GM04504 (cell line): ENCODE measurements around the gene WNT16.

Experiments used
- DNase-seq: peaks from one replicate; pipeline ENCODE4 v3.0.0-alpha.2; 2012; ENCODE audit warnings: low read depth

Gene WNT16

DNA sequence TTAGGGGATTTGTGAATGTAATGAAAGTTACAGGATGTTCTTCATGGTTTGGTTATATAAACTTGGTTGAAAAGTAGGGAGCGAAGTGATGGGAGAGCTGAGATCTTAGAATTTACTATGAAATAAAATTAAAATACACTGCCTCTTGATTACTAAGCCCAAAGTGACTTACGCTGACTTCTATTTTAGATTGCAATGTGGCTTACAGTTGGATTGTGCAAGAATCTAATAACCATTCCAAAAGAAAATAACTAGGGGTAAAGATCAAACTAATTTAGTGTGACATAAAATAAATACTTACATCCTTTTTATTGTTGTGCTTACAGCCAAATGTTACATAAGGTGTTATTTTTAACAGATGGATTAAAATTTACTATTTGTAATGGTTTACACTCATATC, 15.3 kb downstream of the WNT16 start:
- DNase-seq, result no peak

DNA sequence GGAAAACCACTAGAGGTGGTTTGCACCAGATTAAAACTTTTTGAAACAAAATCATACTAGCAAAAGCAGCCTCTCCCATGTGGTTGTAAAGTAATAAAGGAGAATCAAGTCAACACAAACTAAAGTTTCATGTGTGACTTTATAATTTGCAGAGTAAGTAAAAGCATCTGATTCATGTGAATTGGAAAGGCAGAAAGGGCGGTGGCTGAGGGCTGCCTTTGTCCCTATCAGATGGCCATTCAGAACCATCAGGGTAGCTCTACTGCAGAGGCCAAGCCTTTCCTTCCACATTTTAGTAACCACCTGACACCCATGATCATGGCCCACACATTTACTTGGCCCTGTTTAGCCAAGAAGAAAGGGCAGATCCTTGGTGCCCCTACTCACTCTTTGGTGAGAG, 15.7 kb downstream of the WNT16 start:
- no peak for DNase-seq

DNA sequence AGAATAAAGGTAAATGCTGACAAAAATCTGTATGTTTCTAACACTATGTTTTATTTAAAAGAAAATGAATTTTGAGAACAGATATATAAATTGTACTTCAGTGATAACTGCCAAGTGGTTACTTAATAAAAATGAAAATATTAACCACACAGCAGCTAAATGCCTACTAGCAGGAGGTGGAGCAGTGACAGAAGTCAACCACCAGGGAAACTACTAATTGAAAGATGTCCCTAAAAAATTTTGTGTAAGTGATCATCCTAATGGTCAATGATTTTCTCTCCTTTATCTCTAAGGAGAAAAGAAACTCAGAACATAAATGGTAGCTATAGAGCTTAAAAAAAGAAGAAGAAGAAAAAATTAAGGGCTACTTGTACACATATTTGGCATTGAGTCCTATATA, 22.9 kb downstream of the WNT16 start:
- no peak for DNase-seq

DNA sequence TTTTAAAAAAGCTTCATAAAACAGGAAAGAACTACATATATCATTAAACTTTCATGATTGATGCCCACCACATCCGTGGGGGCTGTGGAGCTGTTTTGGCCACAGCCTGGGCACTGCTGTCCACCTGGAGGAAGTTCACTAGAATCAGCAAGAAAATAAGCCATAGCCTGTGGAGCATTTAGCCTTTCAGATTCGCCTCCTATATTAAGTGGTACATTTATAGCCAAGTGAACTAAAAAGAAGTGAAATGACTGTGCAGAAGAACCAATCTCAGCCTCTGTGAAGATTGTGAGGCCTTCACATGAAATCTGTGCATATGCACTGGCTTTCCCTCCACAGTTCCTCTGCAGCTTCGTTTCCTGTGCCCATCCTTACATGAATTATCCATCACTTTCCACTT, 23.5 kb downstream of the WNT16 start:
- DNase-seq, result no peak

DNA sequence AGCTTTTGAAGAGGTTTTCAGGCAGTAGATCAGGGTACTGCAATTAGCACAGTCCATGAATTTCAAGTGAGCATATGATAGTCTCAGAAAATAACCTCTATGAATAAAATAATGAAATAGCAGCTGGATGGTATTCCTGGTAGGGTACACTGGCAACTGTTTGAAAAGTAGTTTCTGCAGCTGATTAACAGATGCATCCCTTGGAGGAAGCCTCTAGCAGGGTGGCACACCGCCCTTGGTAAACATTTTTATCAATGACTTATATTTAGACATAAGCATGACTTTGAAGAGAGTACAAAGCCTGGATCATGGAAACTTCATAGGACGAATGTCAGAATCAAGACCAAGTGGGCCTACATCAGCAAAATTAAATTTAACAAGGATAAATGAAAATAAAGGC, 26.8 kb downstream of the WNT16 start:
- DNase-seq, result no peak

DNA sequence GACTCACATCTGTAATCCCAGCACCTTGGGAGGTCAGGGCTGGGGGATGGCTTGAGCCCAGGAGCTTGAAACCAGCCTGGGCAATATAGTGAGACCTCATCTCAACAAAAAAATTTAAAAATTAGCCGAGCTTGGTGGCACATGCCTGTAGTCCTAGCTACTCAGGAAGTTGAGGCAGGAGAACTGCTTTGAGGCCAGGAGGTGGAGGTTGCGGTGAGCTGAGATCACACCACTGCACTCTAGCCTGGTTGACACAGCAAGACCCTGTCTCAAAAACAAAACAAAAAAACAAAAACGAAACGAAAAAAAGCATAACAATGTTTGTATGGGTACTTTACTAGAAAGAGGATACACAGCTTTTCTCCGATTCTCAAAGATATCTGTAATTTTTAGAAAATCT, 31.8 kb downstream of the WNT16 start:
- no peak for DNase-seq

DNA sequence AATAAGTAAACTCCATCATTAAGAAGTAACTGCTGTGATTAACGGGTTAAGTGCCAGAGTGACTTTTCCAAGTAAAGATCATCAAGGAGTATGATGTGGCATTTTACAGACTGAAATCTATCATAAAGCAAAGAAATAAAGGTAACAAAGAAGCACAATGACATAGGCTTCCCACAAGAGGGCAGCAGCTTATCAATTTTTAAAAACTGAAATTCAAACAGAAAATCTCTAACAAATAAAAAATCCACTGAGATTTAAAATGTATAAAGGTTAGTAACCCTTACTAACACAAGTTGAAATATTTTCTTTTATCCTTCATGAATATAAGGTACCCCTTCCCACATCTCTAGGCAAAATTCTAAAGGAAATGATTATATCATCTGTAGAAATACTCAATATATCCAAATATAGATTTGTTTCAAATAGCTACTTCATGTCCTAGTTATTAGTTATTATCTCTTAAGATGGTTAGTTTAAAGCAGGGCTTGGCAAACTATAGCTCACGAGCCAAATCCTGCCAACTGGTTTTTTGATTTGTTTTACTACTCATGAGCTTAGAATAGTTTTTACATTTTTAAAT, 38.1 kb downstream of the WNT16 start:
- DNase-seq, result no peak

DNA sequence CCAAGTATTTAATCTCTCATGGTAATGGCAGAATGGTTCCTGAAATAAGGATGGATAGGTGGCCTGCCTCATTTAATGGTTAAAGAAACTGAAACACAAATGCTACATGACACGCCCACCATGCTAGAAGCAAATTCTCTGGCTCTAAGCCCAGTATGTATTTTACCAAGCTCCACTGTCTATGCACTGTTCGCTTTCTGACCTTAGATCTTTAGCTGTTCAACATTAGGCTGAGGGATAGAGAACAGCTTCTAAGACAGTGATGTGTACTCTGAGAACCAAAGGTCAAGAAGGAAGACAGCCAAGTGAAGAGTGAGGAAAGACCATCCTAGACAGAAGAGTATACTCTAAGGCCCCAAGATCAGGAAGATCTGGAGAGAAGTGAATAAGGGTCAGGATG, 40.7 kb downstream of the WNT16 start:
- no peak for DNase-seq

DNA sequence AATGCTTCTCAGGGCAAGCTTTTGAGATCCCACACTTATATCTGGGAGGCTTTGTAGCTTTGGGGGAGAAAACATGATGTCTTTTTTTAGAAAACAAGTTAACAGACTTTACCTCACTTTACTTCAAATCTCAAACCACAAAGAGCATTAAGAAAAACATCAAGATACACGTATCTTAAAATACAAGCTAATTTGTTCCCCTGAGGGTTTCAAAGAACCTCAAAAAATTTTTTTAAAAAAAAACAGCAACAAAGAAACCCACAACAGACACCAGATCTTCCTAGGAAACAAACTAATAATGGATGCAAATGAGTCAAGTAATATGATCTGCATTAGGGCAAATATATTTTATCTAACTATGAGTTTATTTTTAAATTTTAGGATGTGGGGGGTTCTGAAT, 42.6 kb downstream of the WNT16 start:
- no peak for DNase-seq

DNA sequence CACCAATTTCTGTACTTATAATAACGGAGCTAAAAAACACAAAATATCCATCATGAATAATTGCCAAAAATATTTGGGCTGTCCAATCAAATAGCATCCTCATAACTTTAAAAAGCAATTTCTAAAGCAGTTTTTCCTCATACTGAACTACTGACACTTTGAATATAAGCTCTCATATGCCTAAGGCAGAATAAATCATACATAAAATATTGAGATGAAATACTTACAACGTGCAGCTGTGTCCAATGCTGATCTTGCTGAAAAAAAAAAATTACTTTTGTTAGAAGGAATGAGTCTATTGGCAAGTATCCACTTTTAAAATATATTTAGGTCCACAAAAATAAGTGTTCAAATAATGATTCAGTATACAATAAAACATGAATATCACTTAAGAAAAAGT, 43.1 kb downstream of the WNT16 start:
- no peak for DNase-seq

DNA sequence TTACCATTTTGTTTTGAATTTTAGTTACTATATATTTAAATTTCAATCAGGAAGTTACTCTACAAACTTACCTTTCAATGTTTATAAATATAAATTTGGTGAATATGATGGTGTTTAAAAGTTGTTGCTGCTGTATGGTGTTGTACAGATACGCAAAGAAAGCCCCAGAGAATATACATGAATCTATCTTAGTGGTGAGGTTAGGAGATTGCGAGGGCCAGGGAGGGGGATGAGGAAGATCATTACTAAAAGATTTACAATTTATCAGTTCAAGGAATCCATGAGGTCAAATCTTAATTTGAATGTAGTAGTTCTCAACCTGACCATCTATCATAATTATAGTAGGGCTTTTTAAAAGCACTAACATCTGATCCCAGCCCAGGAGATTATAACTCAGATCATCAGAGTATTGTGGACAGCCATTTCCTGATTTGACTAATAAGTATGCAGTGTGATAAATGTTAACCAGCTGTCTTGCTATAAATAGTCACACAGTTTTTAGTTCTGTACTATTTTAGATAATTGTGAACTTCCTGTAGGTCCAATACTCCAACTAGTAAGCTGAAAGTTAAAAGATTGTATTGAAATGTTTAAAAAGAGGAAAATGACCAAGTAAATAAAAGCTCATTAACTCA, 43.7 kb downstream of the WNT16 start:
- no peak for DNase-seq

DNA sequence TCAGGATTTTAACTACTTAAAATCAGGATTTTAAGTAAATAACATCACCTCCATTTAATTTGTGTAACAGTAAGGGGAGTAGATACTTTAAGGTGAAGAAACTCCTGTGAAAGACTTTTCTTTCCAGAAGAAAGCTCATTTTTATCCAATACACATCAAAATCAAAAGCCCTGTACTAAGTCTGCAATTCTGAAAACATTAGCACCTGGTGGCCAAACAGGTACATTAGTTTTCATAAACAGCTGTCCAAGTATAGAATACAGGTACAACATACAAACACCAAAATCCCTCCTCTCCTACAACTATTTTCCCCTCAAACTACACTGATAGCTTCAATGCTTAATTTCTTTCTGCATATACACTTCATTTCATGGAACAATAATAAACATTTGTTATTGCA, 44.4 kb downstream of the WNT16 start:
- DNase-seq, result no peak

DNA sequence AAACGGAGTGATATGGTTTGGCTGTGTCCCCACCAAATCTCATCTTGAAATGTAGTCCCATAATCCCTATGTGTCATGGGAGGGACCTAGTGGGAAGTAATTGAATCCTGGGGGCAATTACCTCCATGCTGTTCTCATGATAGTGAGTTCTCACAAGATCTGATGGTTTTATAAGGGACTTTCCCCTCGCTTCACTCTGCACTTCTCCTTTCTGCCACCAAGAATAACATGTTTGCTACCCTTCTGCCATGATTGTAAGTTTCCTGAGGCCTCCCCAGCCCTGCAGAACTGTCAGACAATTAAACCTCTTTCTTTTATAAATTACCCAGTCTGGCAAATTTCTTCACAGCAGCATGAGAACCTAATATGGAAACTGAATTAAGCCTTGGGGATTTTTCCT, 48.2 kb downstream of the WNT16 start:
- no peak for DNase-seq

DNA sequence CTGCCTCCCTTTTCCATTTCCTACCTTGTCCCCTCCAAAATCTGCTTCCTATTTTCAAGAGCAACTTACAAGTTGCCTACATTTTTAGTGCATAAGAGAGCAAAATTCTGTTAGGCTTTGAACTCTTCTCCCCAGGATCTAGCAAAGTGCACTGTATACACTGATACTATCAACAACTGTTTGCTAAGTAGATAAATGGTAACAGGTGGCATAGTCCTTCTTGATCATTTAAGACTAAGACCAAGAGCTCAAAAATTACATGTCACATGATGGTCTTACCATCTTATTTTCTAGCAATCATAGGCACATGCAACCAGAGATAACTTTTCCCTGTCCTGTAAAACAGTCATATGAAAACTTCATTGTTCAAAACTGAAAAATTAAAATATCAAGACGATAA, 51.1 kb downstream of the WNT16 start:
- DNase-seq, result no peak

DNA sequence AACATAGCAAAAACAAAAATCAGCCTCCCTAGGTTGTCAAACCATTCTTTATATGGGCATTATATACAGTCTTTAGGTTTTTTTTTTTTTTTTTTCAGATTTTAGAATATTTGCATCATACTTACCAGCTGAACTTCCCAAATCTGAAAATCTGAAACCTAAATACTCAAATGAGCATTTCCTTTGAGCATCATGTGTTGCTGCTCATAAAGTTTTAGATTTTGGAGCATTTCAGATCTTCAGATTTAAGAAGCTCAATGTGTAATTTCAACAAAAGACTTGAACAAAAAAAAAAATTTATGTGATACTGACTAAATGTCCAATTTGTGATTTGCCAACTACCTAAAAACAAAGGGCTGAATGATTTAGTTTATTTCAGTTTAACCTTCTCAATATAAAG, 53.7 kb downstream of the WNT16 start:
- DNase-seq, result no peak

DNA sequence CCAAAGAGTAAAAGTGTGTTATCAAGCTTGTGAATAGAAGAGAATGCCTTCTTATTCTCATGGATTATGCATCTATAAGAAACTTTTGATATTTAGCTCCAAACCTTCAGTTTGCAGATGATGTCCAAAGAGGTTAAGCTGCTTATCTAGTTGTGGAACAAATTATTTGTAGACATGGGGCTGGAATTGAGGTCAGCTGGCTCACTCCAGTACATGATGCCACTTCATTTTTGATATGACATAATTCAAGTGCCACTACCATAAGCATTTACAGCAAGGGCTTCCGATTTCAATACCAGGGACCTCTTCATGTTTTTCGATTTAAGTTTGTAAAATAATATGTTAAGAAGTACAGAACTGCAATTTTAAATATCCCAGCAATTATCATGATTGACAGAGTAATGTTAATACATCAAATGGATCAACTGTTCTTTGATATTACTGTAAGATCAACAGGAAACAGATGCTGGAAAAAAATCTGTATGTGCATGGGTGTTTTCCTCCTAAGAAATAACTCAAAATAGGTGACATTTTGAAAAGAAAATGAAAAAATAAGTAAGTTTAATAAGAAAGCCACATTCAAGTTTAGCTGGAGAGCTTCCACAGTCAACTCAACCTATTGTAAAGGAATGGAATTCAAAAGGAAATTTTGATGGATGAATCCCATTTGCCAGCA, 54.6 kb downstream of the WNT16 start:
- DNase-seq, result no peak

DNA sequence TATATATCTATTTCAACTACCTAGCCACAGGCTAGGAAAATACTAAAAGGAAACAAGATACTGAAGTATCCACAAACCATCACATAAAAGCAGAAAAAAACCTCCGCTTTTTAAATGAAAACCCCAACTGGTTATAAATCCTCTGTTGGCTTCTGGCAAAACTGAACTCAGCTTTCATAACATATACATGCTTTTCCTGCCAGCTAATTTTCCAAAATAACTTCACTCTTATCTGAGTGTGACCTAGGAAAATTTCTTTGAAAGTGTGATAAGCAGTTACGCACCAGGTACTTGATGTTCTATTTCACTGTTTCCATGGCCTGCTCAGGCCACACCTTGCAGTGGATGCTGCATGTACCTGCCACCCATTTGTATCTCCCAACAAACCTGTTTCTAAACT, 55.5 kb downstream of the WNT16 start:
- no peak for DNase-seq

DNA sequence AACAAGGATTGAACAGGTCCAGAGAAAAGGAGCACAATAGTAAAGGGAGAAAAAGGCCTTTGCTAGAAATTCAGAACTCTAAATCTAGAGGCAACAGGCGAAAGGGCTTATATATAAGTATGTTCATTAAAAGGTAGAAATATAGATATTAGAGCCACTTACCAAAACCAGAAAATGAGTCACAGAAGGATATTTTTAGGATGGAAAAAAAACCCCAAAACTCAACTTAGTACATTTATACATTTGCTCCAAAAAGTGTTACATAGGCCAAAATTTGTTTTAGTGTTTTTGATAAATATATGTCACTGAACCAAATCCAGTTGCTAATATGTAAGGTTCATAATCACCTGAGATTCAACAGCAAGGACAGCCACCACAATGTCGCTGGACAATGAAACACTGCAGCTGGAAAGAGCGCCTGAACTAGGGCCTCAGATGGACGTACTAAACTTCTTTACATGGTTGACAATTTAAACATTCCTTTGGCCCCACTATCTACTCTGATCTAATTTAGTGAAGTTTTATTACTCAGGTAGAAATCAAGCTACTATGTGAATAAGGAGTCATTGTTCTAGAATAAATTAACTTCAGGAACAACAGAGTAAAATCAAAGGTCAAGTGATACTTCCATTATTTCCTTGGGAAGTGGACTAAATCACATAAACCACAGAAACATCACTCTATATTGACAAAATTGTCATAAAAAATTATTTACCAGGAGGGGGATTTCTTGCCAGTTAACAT, 56.4 kb downstream of the WNT16 start:
- no peak for DNase-seq

DNA sequence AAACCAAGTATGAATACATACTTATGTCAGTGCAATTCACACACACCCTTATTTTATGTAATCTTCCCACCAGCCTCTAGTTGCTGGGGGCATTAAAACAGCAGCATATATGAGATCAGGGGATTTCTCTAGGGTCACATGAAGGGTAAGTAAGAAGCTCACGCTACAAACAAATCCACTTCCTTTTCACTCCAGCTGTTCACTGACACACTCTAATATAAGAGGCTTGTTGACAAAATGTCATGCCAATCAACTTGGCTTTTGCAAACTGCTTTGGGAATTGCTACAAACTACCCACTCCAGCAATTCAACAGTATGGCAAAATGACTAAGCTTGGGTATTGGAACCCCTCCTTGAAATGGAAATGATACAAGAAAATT, 57.0 kb downstream of the WNT16 start:
- DNase-seq, result no peak

DNA sequence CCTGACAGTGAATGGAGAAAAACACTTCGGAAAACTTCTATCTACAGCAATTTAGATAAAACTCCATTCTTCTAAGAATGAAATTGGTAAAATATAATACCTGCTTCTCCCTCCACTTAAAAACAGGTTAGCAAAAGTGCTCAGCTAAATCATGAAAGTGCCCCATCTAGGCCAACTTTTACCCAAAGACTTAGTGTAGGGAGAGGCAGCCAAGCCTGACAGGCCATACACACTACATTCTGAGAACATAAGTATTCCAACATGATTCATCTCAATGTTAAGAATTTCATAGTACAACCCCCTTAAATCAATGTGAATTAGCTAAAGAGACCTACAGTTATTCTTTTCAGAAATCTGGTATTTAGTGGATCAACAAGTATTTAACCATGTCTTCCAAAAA, 60.1 kb downstream of the WNT16 start:
- no peak for DNase-seq

DNA sequence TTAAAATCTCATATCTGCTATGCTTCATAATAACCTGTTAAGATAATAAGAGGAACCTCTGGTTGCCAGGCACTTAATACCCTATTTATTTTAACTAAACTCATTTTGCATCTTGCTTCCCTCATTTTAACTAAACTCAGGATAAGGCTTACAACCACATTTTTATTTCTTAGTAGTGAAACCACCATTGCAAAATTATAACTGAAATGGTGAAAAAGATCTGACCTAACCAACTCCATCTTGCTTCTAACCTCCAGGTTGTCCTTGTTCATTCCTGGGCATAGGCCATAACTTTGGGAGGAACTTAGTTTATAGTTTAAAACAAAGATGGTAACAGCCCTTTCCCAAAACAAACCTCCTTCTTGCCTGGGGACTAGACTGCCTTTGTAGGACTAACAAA, 61.3 kb downstream of the WNT16 start:
- DNase-seq, result no peak

DNA sequence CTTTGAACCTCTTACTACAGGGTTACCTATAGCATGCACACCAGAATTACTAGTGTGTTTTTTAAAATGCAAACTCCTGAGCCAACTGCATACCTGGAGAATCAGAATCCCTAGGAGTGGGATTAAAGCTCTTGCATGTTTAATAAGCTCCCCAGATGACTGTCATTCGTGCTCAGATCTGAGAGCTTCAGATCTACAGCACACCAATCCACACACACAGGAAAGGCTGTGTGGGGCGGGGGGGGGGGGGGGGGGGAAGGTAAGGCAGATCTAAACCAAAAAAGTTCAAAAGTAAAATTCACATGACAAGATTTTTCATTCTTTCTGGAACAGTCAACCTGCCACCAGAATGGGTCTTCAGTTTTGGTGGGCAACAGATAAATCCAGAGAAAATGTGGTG, 61.8 kb downstream of the WNT16 start:
- no peak for DNase-seq
